Stimulated activated CD4-positive, alpha-beta T cell treated with anti-CD3 and anti-CD28 coated beads, Interleukin-2, amount 100 ng/mL, for 24 hours (primary cell): ENCODE measurements around the gene SHISA7.
"Not testable (repeated sequence)": the region's sequence is repeated elsewhere in the genome, so short reads cannot be mapped to it uniquely, and the experiment has no call there.

Experiments used
- DNase-seq, 2 donors: peaks; one replicate each; pipeline ENCODE4 v3.0.0-alpha.2; 2020

The SHISA7 gene

GRCh38 chr19:55409179-55409578 lies 33.9 kb downstream of the SHISA7 start:
- DNase-seq = not testable (repeated sequence)

GRCh38 chr19:55408533-55408872 lies 34.6 kb downstream of the SHISA7 start:
- no peak for DNase-seq

GRCh38 chr19:55407800-55408532 lies 35.1 kb downstream of the SHISA7 start:
- peak; percentile 95 to 96 for DNase-seq

GRCh38 chr19:55407550-55407799 lies 35.6 kb downstream of the SHISA7 start, which contains the start of gene UBE2S:
UBE2S (minus strand) TSS chr19:55407788; CDS start chr19:55407589, 199 bp downstream.
- DNase-seq = not testable (repeated sequence)

GRCh38 chr19:55406826-55407549 lies 36.1 kb downstream of the SHISA7 start:
- DNase-seq = no peak

GRCh38 chr19:55406091-55406825 lies 36.8 kb downstream of the SHISA7 start:
- DNase-seq = no peak

GRCh38 chr19:55405638-55406037 lies 37.5 kb downstream of the SHISA7 start:
- no peak for DNase-seq

GRCh38 chr19:55402509-55402908 lies 40.6 kb downstream of the SHISA7 start:
- DNase-seq = no peak

GRCh38 chr19:55401390-55401789 lies 41.7 kb downstream of the SHISA7 start:
- DNase-seq = not testable (repeated sequence)

GRCh38 chr19:55400281-55401087 lies 42.6 kb downstream of the SHISA7 start:
- DNase-seq = no peak

- DNase-seq = no peak
Observed at GRCh38 chr19:55398200-55398925, 44.7 kb downstream of the SHISA7 start.

- no peak for DNase-seq
Observed at GRCh38 chr19:55392820-55393761, 50.0 kb downstream of the SHISA7 start.

- no peak for DNase-seq
Observed at GRCh38 chr19:55391702-55392615, 51.1 kb downstream of the SHISA7 start.

GRCh38 chr19:55391191-55391670 lies 51.9 kb downstream of the SHISA7 start:
- DNase-seq = peak in 1 of 2 donors; percentile 44

GRCh38 chr19:55390461-55390880 lies 52.6 kb downstream of the SHISA7 start:
- DNase-seq = peak in 1 of 2 donors; percentile 39

GRCh38 chr19:55389386-55390317 lies 53.4 kb downstream of the SHISA7 start:
- no peak for DNase-seq

- no peak for DNase-seq
Observed at GRCh38 chr19:55387736-55388497, 55.2 kb downstream of the SHISA7 start.

GRCh38 chr19:55386493-55386971 lies 56.6 kb downstream of the SHISA7 start:
- DNase-seq = peak; percentile 35 to 59
